SK-N-SH (cell line): ENCODE measurements around the gene ATP8B1. TPM values are rescaled to one million over a fixed set of nuclear protein-coding genes. Genes with fewer than 3 reads are reported as not detected.

ENCODE experiments used
- CTCF ChIA-PET: fragments of 300-600, 350-600 bp; formaldehyde crosslinking; extraction: SDS; loops from one replicate; lab custom pipeline; 2021; lab: Yijun Ruan, JAX
- POLR2A ChIA-PET: fragments of 350-600 bp; sonication (Branson Sonifier 250); formaldehyde crosslinking; extraction: SDS; loops from one replicate; lab custom pipeline; 2020; ENCODE audit warnings: antibody characterized with exemption, inconsistent platforms; lab: Yijun Ruan, JAX
- DNase-seq: peaks from one replicate; pipeline ENCODE4 v3.0.0; 2012
- H2AFZ ChIP-seq: fragments of 200-600 bp; sonication (generic); 2 replicates; pipeline ENCODE4 v1.8.1; 2016; ENCODE audit warnings: antibody characterized with exemption, mild to moderate bottlenecking, low read depth
- H3F3A ChIP-seq: fragments of 200-600 bp; sonication (generic); replicated peaks from 2 replicates; pipeline ENCODE3; 2016; ENCODE audit warnings: antibody characterized with exemption, mild to moderate bottlenecking; ENCODE audit not compliant: insufficient read depth
- H3K27ac ChIP-seq, 2 experiments: fragments of 200-500 bp in 1 of 2; fragments of 200-600 bp in 1 of 2; sonication (Bioruptor generic) in 1 of 2; sonication (generic), shearing (Covaris generic) in 1 of 2; 2 replicates each; pipeline versions ENCODE4 v1.5.1 to v1.6.1; 2014 to 2016; ENCODE audit warnings: low read depth in 2 of 2, inconsistent platforms in 1 of 2, low read length in 1 of 2, mild to moderate bottlenecking in 1 of 2, mixed read lengths in 1 of 2
- H3K27me3 ChIP-seq: fragments of 200-600 bp; sonication (generic), shearing (Covaris generic); 2 replicates; pipeline ENCODE4 v1.6.1; 2016; ENCODE audit warnings: mixed run types; ENCODE audit not compliant: insufficient read depth
- H3K36me3 ChIP-seq, 2 experiments: fragments of 200-500 bp in 1 of 2; fragments of 200-600 bp in 1 of 2; sonication (Bioruptor generic) in 1 of 2; sonication (generic) in 1 of 2; replicated peaks in 1 of 2; 2 replicates each; pipeline versions ENCODE3 to v1.5.1; 2014 to 2016; ENCODE audit warnings: low read length in 1 of 2, mild to moderate bottlenecking in 1 of 2; ENCODE audit not compliant: insufficient read depth in 2 of 2, control insufficient read depth in 1 of 2
- H3K4me1 ChIP-seq, 2 experiments: fragments of 200-500 bp in 1 of 2; fragments of 200-600 bp in 1 of 2; sonication (Bioruptor generic) in 1 of 2; sonication (generic), shearing (Covaris generic) in 1 of 2; 2 replicates each; pipeline versions ENCODE4 v1.5.1 to v1.6.1; 2014 to 2016; ENCODE audit warnings: low read depth in 1 of 2, low read length in 1 of 2, mixed run types in 1 of 2; ENCODE audit not compliant: insufficient read depth in 2 of 2, control insufficient read depth in 1 of 2
- H3K4me2 ChIP-seq: fragments of 200-600 bp; sonication (generic), shearing (Covaris generic); 2 replicates; pipeline ENCODE4 v1.6.1; 2017; ENCODE audit warnings: mixed run types
- H3K4me3 ChIP-seq, 2 experiments: fragments of 200-500 bp in 1 of 2; fragments of 200-600 bp in 1 of 2; sonication (Bioruptor generic) in 1 of 2; sonication (generic), shearing (Covaris generic) in 1 of 2; 2 replicates each; pipeline versions ENCODE4 v1.5.1 to v1.8.1; 2014 to 2016; ENCODE audit warnings: low read depth in 2 of 2, inconsistent platforms in 1 of 2, low read length in 1 of 2, mild to moderate bottlenecking in 1 of 2, mixed read lengths in 1 of 2, moderate library complexity in 1 of 2
- H3K79me2 ChIP-seq: fragments of 200-600 bp; sonication (generic); 2 replicates; pipeline ENCODE4 v1.8.1; 2017; ENCODE audit warnings: mild to moderate bottlenecking; ENCODE audit not compliant: insufficient read depth
- H3K9ac ChIP-seq: fragments of 200-600 bp; sonication (generic); 2 replicates; pipeline ENCODE4 v1.6.1; 2017; ENCODE audit warnings: mixed run types
- H3K9me2 ChIP-seq: fragments of 200-600 bp; sonication (generic); 2 replicates; pipeline ENCODE4 v1.6.1; 2017; ENCODE audit warnings: mixed run types
- H3K9me3 ChIP-seq: fragments of 200-600 bp; sonication (generic); 2 replicates; pipeline ENCODE4 v1.6.1; 2017; ENCODE audit warnings: mixed run types, mild to moderate bottlenecking, moderate library complexity
- H4K20me1 ChIP-seq: fragments of 200-600 bp; sonication (generic); 2 replicates; pipeline ENCODE4 v1.6.1; 2017; ENCODE audit warnings: mild to moderate bottlenecking, mixed run types; ENCODE audit not compliant: insufficient read depth
- CTCF ChIP-seq: fragments of 200-600 bp; sonication (generic); IDR thresholded peaks from 2 replicates; pipeline ENCODE4 v1.6.1; 2017; ENCODE audit warnings: antibody characterized with exemption, mild to moderate bottlenecking, moderate library complexity
- ELF1 ChIP-seq: IDR thresholded peaks from 2 replicates; pipeline ENCODE4 v1.4.0; 2012
- EZH2phosphoT487 ChIP-seq: fragments of 200-600 bp; sonication (generic); IDR thresholded peaks from 2 replicates; pipeline ENCODE4 v1.6.1; 2017; ENCODE audit warnings: low read depth, mixed run types, mild to moderate bottlenecking, antibody characterized with exemption, moderate library complexity, borderline replicate concordance
- FOXJ3 ChIP-seq: sonication (generic); formaldehyde crosslinking; IDR thresholded peaks from 2 replicates; pipeline ENCODE4 v1.5.1; 2020; ENCODE audit warnings: mild to moderate bottlenecking, missing genetic modification reagents
- FOXM1 ChIP-seq: IDR thresholded peaks from 2 replicates; pipeline ENCODE4 v1.4.0; 2012; ENCODE audit warnings: low read depth, mild to moderate bottlenecking
- GABPA ChIP-seq: IDR thresholded peaks from 2 replicates; pipeline ENCODE4 v1.4.0; 2012; ENCODE audit warnings: low read depth, mild to moderate bottlenecking
- MXI1 ChIP-seq: IDR thresholded peaks from 2 replicates; pipeline ENCODE4 v1.6.1; 2012; ENCODE audit warnings: mild to moderate bottlenecking, low read depth, low read length, improper control_type of control experiment
- NRF1 ChIP-seq: IDR thresholded peaks from 2 replicates; pipeline ENCODE4 v1.6.1; 2012; ENCODE audit warnings: low read depth, mild to moderate bottlenecking, low read length
- PBX3 ChIP-seq: IDR thresholded peaks from 2 replicates; pipeline ENCODE4; 2012
- RAD21 ChIP-seq: IDR thresholded peaks from 2 replicates; pipeline ENCODE4 v1.6.1; 2012; ENCODE audit warnings: mild to moderate bottlenecking, low read length
- REST ChIP-seq: IDR thresholded peaks from 2 replicates; pipeline ENCODE4 v1.6.1; 2012; ENCODE audit warnings: mild to moderate bottlenecking, low read depth, low read length, moderate library complexity
- SIN3A ChIP-seq: IDR thresholded peaks from 2 replicates; pipeline ENCODE4 v1.6.1; 2012; ENCODE audit warnings: low read depth, mild to moderate bottlenecking, low read length, moderate library complexity, borderline replicate concordance
- TAF1 ChIP-seq: IDR thresholded peaks from 2 replicates; pipeline ENCODE4 v1.6.1; 2012; ENCODE audit warnings: low read depth, mild to moderate bottlenecking, low read length, moderate library complexity, borderline replicate concordance
- TCF12 ChIP-seq: IDR thresholded peaks from 2 replicates; pipeline ENCODE4 v1.4.0; 2012
- USF2 ChIP-seq: fragments of 150-350 bp; IDR thresholded peaks from 2 replicates; pipeline ENCODE4 v1.6.1; 2017; ENCODE audit warnings: antibody characterized with exemption, low read length, low read depth, borderline replicate concordance
- ZBTB33 ChIP-seq: IDR thresholded peaks from 2 replicates; pipeline ENCODE4 v1.4.0; 2012; ENCODE audit warnings: low read depth, borderline replicate concordance
- WGBS: methylation state at CpG from one replicate; pipeline ENCODE4 v1.1.6; 2017; ENCODE audit warnings: low lambda C conversion rate; 5-methylcytosine and 5-hydroxymethylcytosine counted together
- polyA plus RNA-seq, 3 experiments: library from polyadenylated mRNA; depleted of rRNA; stranded (reverse); fragments of >200 nt; gene quantifications; 2 replicates each; pipeline ENCODE4 v1.2.3, GENCODE V29; 2012
- TF ChIP-seq, protein P1 (sequence below): fragments of 150-350 bp; IDR thresholded peaks from 2 replicates; pipeline ENCODE4 v1.6.1; 2016; ENCODE audit warnings: mild to moderate bottlenecking, low read depth, low read length

ATP8B1 gene
- polyA plus RNA-seq, 1 of the 3 experiments (the other 2 are of a cell fraction) = 43.8 TPM

GRCh38 chr18:57715671-57716070, 87.4 kb downstream of the ATP8B1 start:
- peaks cover 79% of the 10 kb centered on the region for H4K20me1 ChIP-seq
- peaks cover 0 to 50% of the 10 kb centered on the region in 2 experiments for H3K36me3 ChIP-seq
- no peak for DNase-seq
- H3K9ac ChIP-seq = no peak overlapping the region
- ChIA-PET CTCF (no interaction called here), POLR2A (no interaction called here)
- H3K4me2 ChIP-seq = no peak overlapping the region
- H2AFZ ChIP-seq = no peak overlapping the region
- 0 out of 2 replicates have a peak, but pooled peaks cover 6% of the 10 kb centered on the region for H3K9me3 ChIP-seq
- H3K27ac ChIP-seq = no peak overlapping the region
- no peak for TF ChIP-seq CTCF
- H3K79me2 ChIP-seq = peaks cover 98% of the 10 kb centered on the region
- H3K4me3 ChIP-seq = no peak overlapping the region
- H3K4me1 ChIP-seq = peaks cover 7 to 14% of the 10 kb centered on the region in 2 experiments; a peak in 2 of 4 replicates
- 55% methylated on average over 1 of the region's 1 CpG for WGBS
- no peaks in the 10 kb centered on the region for H3K27me3 ChIP-seq
- H3F3A ChIP-seq = peaks cover 8% of the 10 kb centered on the region
- no peaks in the 10 kb centered on the region for H3K9me2 ChIP-seq

GRCh38 chr18:57715073-57715472, 88.0 kb downstream of the ATP8B1 start:
- H3K9ac ChIP-seq = no peak overlapping the region
- CTCF ChIA-PET = no interaction called here
- H3K79me2 ChIP-seq = peaks cover 100% of the 10 kb centered on the region
- H4K20me1 ChIP-seq = peaks cover 85% of the 10 kb centered on the region
- no peaks in the 10 kb centered on the region for H3K27me3 ChIP-seq
- no peak overlapping the region for H3K4me2 ChIP-seq
- POLR2A ChIA-PET = no interaction called here
- DNase-seq = no peak
- H3K9me2 ChIP-seq = no peaks in the 10 kb centered on the region
- 0 out of 2 replicates have a peak, but pooled peaks cover 6% of the 10 kb centered on the region for H3K9me3 ChIP-seq
- TF ChIP-seq ELF1 = no peak
- TF ChIP-seq PBX3 = no peak
- TF ChIP-seq FOXM1 = no peak
- no peak for TF ChIP-seq ZBTB33
- no peak for TF ChIP-seq FOXJ3 (CRISPR knock-in tag)
- no peak for TF ChIP-seq USF2
- no peak for TF ChIP-seq SIN3A
- no peak for TF ChIP-seq MXI1
- no peak for TF ChIP-seq TCF12
- no peak for TF ChIP-seq EZH2phosphoT487
- no peak for TF ChIP-seq RAD21
- TF ChIP-seq, protein P1, sequence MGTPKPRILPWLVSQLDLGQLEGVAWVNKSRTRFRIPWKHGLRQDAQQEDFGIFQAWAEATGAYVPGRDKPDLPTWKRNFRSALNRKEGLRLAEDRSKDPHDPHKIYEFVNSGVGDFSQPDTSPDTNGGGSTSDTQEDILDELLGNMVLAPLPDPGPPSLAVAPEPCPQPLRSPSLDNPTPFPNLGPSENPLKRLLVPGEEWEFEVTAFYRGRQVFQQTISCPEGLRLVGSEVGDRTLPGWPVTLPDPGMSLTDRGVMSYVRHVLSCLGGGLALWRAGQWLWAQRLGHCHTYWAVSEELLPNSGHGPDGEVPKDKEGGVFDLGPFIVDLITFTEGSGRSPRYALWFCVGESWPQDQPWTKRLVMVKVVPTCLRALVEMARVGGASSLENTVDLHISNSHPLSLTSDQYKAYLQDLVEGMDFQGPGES = no peak
- no peak for TF ChIP-seq TAF1
- TF ChIP-seq GABPA = no peak
- no peak for TF ChIP-seq NRF1
- TF ChIP-seq REST = no peak
- WGBS = 91% methylated on average over 2 of the region's 2 CpGs
- H3K27ac ChIP-seq = no peak overlapping the region
- H3K36me3 ChIP-seq = peaks cover 0 to 54% of the 10 kb centered on the region in 2 experiments
- H2AFZ ChIP-seq = no peak overlapping the region
- peaks cover 7 to 14% of the 10 kb centered on the region in 2 experiments; a peak in 2 of 4 replicates for H3K4me1 ChIP-seq
- H3F3A ChIP-seq = peaks cover 8% of the 10 kb centered on the region
- H3K4me3 ChIP-seq = no peak overlapping the region
